Hair follicular keratinocyte (primary cell): ENCODE data around the gene CDC6. TPM values are rescaled to one million over a fixed set of nuclear protein-coding genes. Genes with fewer than 3 reads are reported as not detected.

ENCODE experiments used
- total RNA-seq: library from RNA; depleted of rRNA; stranded (reverse); fragments of >200 nt; gene quantifications from 2 replicates; pipeline ENCODE4 v1.2.3, GENCODE V29; 2015

Gene CDC6
- total RNA-seq: 13.6 and 40.7 TPM in 2 replicates

GRCh38 chr17:40287494-40288369 is at the start of gene CDC6:
TSS of gene CDC6 (plus strand) at chr17:40287879. CDS start at chr17:40289421, 1,542 bp downstream.

GRCh38 chr17:40309031-40309948 is 21.6 kb downstream of the CDC6 start, which contains the start of gene RARA:
TSS of gene RARA (plus strand) at chr17:40309180. CDS start at chr17:40331219, 22,039 bp downstream.

Other genes with a start within 250 kb of the CDC6 start
- gene MED24, start 233.5 kb upstream of the CDC6 start, total RNA-seq: 51.2 and 66.2 TPM in 2 replicates
- 10.5 and 11.3 TPM in 2 replicates for gene THRA, start 224.9 kb upstream of the CDC6 start, total RNA-seq
- gene NR1D1, start 187.3 kb upstream of the CDC6 start, total RNA-seq: 4.9 and 6.9 TPM in 2 replicates
- gene MSL1, start 165.9 kb upstream of the CDC6 start, total RNA-seq: 40.4 and 42.8 TPM in 2 replicates
- 21.4 and 22.2 TPM in 2 replicates for gene CASC3, start 147.3 kb upstream of the CDC6 start, total RNA-seq
- gene RAPGEFL1, start 110.4 kb upstream of the CDC6 start, total RNA-seq: 6.8 and 7.1 TPM in 2 replicates
- gene WIPF2, start 68.6 kb upstream of the CDC6 start, total RNA-seq: 7.3 and 9.7 TPM in 2 replicates
- 16.9 and 18.9 TPM in 2 replicates for gene RARA, start 21.3 kb downstream of the CDC6 start, total RNA-seq
- gene GJD3, start 76.9 kb downstream of the CDC6 start, total RNA-seq: not detected in 2 replicates
- gene TOP2A, start 130.0 kb downstream of the CDC6 start, total RNA-seq: 35.8 and 125 TPM in 2 replicates
- gene IGFBP4, start 155.6 kb downstream of the CDC6 start, total RNA-seq: 6.4 and 15.5 TPM in 2 replicates
- 286 and 305 TPM in 2 replicates for gene TNS4, start 213.7 kb downstream of the CDC6 start, total RNA-seq